Stimulated activated effector memory CD8-positive, alpha-beta T cell treated with anti-CD3 and anti-CD28 coated beads, Interleukin-12 subunit alpha, Interleukin-12 subunit beta, amount 100 ng/mL, for 72 hours (primary cell): ENCODE measurements around the gene GPR39.
"Not testable (repeated sequence)": the region's sequence is repeated elsewhere in the genome, so short reads cannot be mapped to it uniquely, and the experiment has no call there.

ENCODE experiments used
- ATAC-seq: fragments of 150-1000 bp; cut with Tn5 transposase; 2 replicates; pipeline ENCODE4 v1.10.0; 2021
- DNase-seq, 2 donors: peaks; one replicate each; pipeline ENCODE4 v3.0.0; 2021 to 2022; ENCODE audit warnings: low spot score in 2 of 2
- H3K27ac Mint-ChIP-seq: one replicate; pipeline ENCODE4 v1.8.0; 2022; ENCODE audit warnings: mild to moderate bottlenecking, mixed read lengths
- H3K36me3 Mint-ChIP-seq: one replicate; pipeline ENCODE4 v1.8.0; 2022; ENCODE audit warnings: mild to moderate bottlenecking, mixed read lengths
- H3K4me1 Mint-ChIP-seq: one replicate; pipeline ENCODE4 v1.8.0; 2022; ENCODE audit warnings: mixed read lengths
- H3K4me3 Mint-ChIP-seq: one replicate; pipeline ENCODE4 v1.8.0; 2022; ENCODE audit warnings: mild to moderate bottlenecking, mixed read lengths
- H3K9me3 Mint-ChIP-seq: one replicate; pipeline ENCODE4 v1.8.0; 2022; ENCODE audit warnings: mixed read lengths

Gene GPR39

GRCh38 chr2:132484144-132484543, 67.5 kb downstream of the GPR39 start:
- H3K36me3 Mint-ChIP-seq, result no peaks in the 10 kb centered on the region
- DNase-seq (no peak), ATAC-seq (no peak)
- peaks cover 10% of the 10 kb centered on the region for H3K9me3 Mint-ChIP-seq
- H3K4me3 Mint-ChIP-seq, result no peak overlapping the region
- H3K27ac Mint-ChIP-seq, result no peak overlapping the region
- no peaks in the 10 kb centered on the region for H3K4me1 Mint-ChIP-seq

GRCh38 chr2:132488491-132488890, 71.9 kb downstream of the GPR39 start:
- Mint-ChIP-seq H3K36me3 (no peaks in the 10 kb centered on the region), H3K4me3 (no peak overlapping the region), H3K4me1 (no peaks in the 10 kb centered on the region), H3K9me3 (peaks cover 14% of the 10 kb centered on the region), H3K27ac (no peak overlapping the region)
- DNase-seq (no peak), ATAC-seq (no peak)

GRCh38 chr2:132489150-132489549, 72.5 kb downstream of the GPR39 start:
- no peak for ATAC-seq
- H3K4me3 Mint-ChIP-seq, result no peak overlapping the region

GRCh38 chr2:132495881-132496280, 79.3 kb downstream of the GPR39 start:
- Mint-ChIP-seq H3K9me3 (peaks cover 15% of the 10 kb centered on the region), H3K4me1 (no peaks in the 10 kb centered on the region), H3K4me3 (no peak overlapping the region), H3K36me3 (no peaks in the 10 kb centered on the region), H3K27ac (no peak overlapping the region)
- DNase-seq (no peak), ATAC-seq (no peak)

More at GRCh38 chr2:132489150-132489549, 72.5 kb downstream of the GPR39 start:
- no peaks in the 10 kb centered on the region for H3K36me3 Mint-ChIP-seq
- DNase-seq, result no peak
- no peak overlapping the region for H3K27ac Mint-ChIP-seq
- H3K9me3 Mint-ChIP-seq, result peaks cover 17% of the 10 kb centered on the region
- H3K4me1 Mint-ChIP-seq, result no peaks in the 10 kb centered on the region

- no peak overlapping the region for H3K27ac Mint-ChIP-seq
Observed at GRCh38 chr2:132496555-132496954, 80.0 kb downstream of the GPR39 start.

GRCh38 chr2:132497591-132497990, 81.0 kb downstream of the GPR39 start:
- ATAC-seq (no peak), DNase-seq (no peak)
- H3K36me3 Mint-ChIP-seq, result no peaks in the 10 kb centered on the region
- no peak overlapping the region for H3K4me3 Mint-ChIP-seq
- H3K4me1 Mint-ChIP-seq, result no peaks in the 10 kb centered on the region
- no peak overlapping the region for H3K27ac Mint-ChIP-seq
- H3K9me3 Mint-ChIP-seq, result peaks cover 16% of the 10 kb centered on the region

More at GRCh38 chr2:132496555-132496954, 80.0 kb downstream of the GPR39 start:
- DNase-seq (no peak), ATAC-seq (no peak)
- H3K4me3 Mint-ChIP-seq, result no peak overlapping the region
- peaks cover 15% of the 10 kb centered on the region for H3K9me3 Mint-ChIP-seq
- H3K36me3 Mint-ChIP-seq, result no peaks in the 10 kb centered on the region
- H3K4me1 Mint-ChIP-seq, result no peaks in the 10 kb centered on the region

GRCh38 chr2:132503701-132504100, 87.1 kb downstream of the GPR39 start:
- ATAC-seq (no peak), DNase-seq (no peak)
- Mint-ChIP-seq H3K36me3 (no peaks in the 10 kb centered on the region), H3K9me3 (peaks cover 25% of the 10 kb centered on the region), H3K27ac (no peak overlapping the region), H3K4me1 (no peaks in the 10 kb centered on the region), H3K4me3 (no peak overlapping the region)

GRCh38 chr2:132515010-132515409, 98.4 kb downstream of the GPR39 start:
- H3K9me3 Mint-ChIP-seq, result peaks cover 9% of the 10 kb centered on the region
- no peaks in the 10 kb centered on the region for H3K36me3 Mint-ChIP-seq
- DNase-seq, result no peak
- no peaks in the 10 kb centered on the region for H3K4me1 Mint-ChIP-seq
- no peak overlapping the region for H3K27ac Mint-ChIP-seq
- ATAC-seq, result no peak
- no peak overlapping the region for H3K4me3 Mint-ChIP-seq

- Mint-ChIP-seq H3K9me3 (peaks cover 19% of the 10 kb centered on the region), H3K4me1 (no peaks in the 10 kb centered on the region), H3K4me3 (no peak overlapping the region), H3K36me3 (no peaks in the 10 kb centered on the region), H3K27ac (no peak overlapping the region)
- ATAC-seq, result no peak
- DNase-seq, result no peak
Observed at GRCh38 chr2:132517386-132517785, 100.8 kb downstream of the GPR39 start.

- H3K27ac Mint-ChIP-seq, result no peak overlapping the region
- H3K9me3 Mint-ChIP-seq, result peaks cover 19% of the 10 kb centered on the region
- no peaks in the 10 kb centered on the region for H3K36me3 Mint-ChIP-seq
- H3K4me1 Mint-ChIP-seq, result no peaks in the 10 kb centered on the region
- no peak for ATAC-seq
- DNase-seq, result no peak
- H3K4me3 Mint-ChIP-seq, result no peak overlapping the region
Observed at GRCh38 chr2:132518302-132518701, 101.7 kb downstream of the GPR39 start.

GRCh38 chr2:132519566-132519965, 103.0 kb downstream of the GPR39 start:
- ATAC-seq, result no peak
- peaks cover 15% of the 10 kb centered on the region for H3K9me3 Mint-ChIP-seq
- H3K36me3 Mint-ChIP-seq, result no peaks in the 10 kb centered on the region
- no peak overlapping the region for H3K4me3 Mint-ChIP-seq
- no peak overlapping the region for H3K27ac Mint-ChIP-seq
- no peaks in the 10 kb centered on the region for H3K4me1 Mint-ChIP-seq
- DNase-seq, result no peak

GRCh38 chr2:132521341-132521740, 104.7 kb downstream of the GPR39 start:
- H3K27ac Mint-ChIP-seq, result no peak overlapping the region
- peaks cover 15% of the 10 kb centered on the region for H3K9me3 Mint-ChIP-seq
- DNase-seq (no peak), ATAC-seq (no peak)
- H3K4me3 Mint-ChIP-seq, result no peak overlapping the region
- H3K4me1 Mint-ChIP-seq, result no peaks in the 10 kb centered on the region
- H3K36me3 Mint-ChIP-seq, result no peaks in the 10 kb centered on the region

- ATAC-seq (no peak), DNase-seq (no peak)
- Mint-ChIP-seq H3K36me3 (no peaks in the 10 kb centered on the region), H3K4me1 (no peaks in the 10 kb centered on the region), H3K4me3 (no peak overlapping the region), H3K9me3 (peaks cover 13% of the 10 kb centered on the region), H3K27ac (no peak overlapping the region)
Observed at GRCh38 chr2:132522901-132523300, 106.3 kb downstream of the GPR39 start.

- DNase-seq, H3K4me3 Mint-ChIP-seq, H3K36me3 Mint-ChIP-seq, H3K4me1 Mint-ChIP-seq, ATAC-seq, H3K27ac Mint-ChIP-seq: not testable (repeated sequence)
- H3K9me3 Mint-ChIP-seq, result peaks cover 14% of the 10 kb centered on the region
Observed at GRCh38 chr2:132537061-132537460, 120.5 kb downstream of the GPR39 start.

- ATAC-seq (no peak), DNase-seq (no peak)
- Mint-ChIP-seq H3K36me3 (no peaks in the 10 kb centered on the region), H3K9me3 (peaks cover 14% of the 10 kb centered on the region), H3K4me1 (no peaks in the 10 kb centered on the region), H3K27ac (no peak overlapping the region), H3K4me3 (no peak overlapping the region)
Observed at GRCh38 chr2:132538331-132538855, 121.8 kb downstream of the GPR39 start.

- DNase-seq (no peak), ATAC-seq (no peak)
- Mint-ChIP-seq H3K4me1 (no peaks in the 10 kb centered on the region), H3K9me3 (peaks cover 14% of the 10 kb centered on the region), H3K4me3 (no peak overlapping the region), H3K27ac (no peak overlapping the region), H3K36me3 (no peaks in the 10 kb centered on the region)
Observed at GRCh38 chr2:132540166-132540565, 123.6 kb downstream of the GPR39 start.
